ENCODE measurements around the gene LCOR.

DNA sequence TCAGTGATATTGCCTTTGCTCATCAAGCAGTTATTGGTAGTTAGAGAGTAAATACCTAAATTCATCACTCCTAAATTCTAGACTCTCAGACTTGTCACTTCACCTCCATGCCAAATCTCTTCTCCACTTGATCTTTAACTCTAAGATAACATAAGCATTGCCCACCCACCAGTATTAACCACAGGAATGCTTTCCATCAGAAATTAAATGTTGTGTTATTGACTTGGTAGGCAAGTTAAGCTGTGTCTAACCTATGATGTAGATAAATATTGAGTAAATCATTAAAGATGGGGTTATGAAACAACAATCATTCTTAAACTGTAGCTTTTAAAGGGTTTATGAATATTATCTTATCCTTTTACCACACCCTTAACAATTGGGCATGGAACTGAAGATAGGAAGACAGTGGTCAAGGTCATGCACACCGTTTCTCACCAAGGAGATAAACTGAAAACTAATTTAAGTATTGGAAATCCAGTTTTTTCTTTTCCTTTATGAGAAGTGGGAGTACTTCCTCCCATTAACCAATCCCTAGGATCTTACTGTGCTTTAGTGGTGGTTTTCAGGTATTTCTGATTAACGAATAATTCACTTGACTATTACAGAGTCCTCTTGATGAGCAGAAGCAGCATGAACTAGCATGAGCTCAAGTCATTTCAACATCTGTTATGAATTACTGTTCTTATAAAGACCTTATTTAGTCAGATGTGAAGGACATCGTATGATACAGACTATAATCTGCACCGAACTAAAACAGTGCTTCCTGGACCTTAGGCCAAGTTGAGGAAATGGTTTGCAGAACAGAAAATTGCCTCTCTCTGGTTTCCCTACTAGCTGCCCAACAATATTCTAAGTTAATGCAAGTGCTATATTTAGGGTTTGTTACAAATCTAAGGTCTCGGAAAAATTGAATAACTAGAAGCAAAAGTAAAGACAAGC, 142.0 kb downstream of the LCOR start:
- TF ChIP-seq, protein P1, sequence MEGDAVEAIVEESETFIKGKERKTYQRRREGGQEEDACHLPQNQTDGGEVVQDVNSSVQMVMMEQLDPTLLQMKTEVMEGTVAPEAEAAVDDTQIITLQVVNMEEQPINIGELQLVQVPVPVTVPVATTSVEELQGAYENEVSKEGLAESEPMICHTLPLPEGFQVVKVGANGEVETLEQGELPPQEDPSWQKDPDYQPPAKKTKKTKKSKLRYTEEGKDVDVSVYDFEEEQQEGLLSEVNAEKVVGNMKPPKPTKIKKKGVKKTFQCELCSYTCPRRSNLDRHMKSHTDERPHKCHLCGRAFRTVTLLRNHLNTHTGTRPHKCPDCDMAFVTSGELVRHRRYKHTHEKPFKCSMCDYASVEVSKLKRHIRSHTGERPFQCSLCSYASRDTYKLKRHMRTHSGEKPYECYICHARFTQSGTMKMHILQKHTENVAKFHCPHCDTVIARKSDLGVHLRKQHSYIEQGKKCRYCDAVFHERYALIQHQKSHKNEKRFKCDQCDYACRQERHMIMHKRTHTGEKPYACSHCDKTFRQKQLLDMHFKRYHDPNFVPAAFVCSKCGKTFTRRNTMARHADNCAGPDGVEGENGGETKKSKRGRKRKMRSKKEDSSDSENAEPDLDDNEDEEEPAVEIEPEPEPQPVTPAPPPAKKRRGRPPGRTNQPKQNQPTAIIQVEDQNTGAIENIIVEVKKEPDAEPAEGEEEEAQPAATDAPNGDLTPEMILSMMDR (IDR thresholded peaks at IDR 0.05): no peak
- no peak for TF ChIP-seq POLR2A (IDR thresholded peaks at IDR 0.05)
- no peak for TF ChIP-seq EP300 (IDR thresholded peaks at IDR 0.05)
- no peak for TF ChIP-seq POLR2AphosphoS5 (IDR thresholded peaks at IDR 0.05)

Measured in suprapubic skin (tissue), 4 donors.